K562 (cell line): ENCODE measurements around the gene PPM1F. TPM values are rescaled to one million over a fixed set of nuclear protein-coding genes. Genes with fewer than 3 reads are reported as not detected.

Source experiments
- GTF2F1 ChIP-seq: IDR thresholded peaks from 2 replicates; pipeline ENCODE4 v1.6.1; 2011; ENCODE audit warnings: low read depth, low read length, improper control_type of control experiment
- HDGF ChIP-seq: fragments of 450-650 bp; IDR thresholded peaks from 2 replicates; pipeline ENCODE4 v1.6.1; 2016
- HNRNPLL ChIP-seq: fragments of 200-400 bp; formaldehyde crosslinking; IDR thresholded peaks from 2 replicates; pipeline ENCODE4 v1.6.1; 2017; ENCODE audit warnings: low read length, low read depth, mild to moderate bottlenecking; ENCODE audit not compliant: poor library complexity, severe bottlenecking
- HOXB6 ChIP-seq: fragments of 250-450 bp; sonication (Bioruptor Pico); IDR thresholded peaks from 2 replicates; pipeline ENCODE4 v1.5.1; 2022; ENCODE audit warnings: mild to moderate bottlenecking, borderline replicate concordance
- KLF13 ChIP-seq: fragments of 450-650 bp; IDR thresholded peaks from 2 replicates; pipeline ENCODE4 v1.6.1; 2016; ENCODE audit warnings: missing genetic modification characterization, low read depth, mild to moderate bottlenecking, missing compliant biosample characterization, moderate library complexity, borderline replicate concordance
- RAD21 ChIP-seq, 2 experiments: fragments of 250-450 bp in 1 of 2; fragments of 450-650 bp in 1 of 2; sonication (Bioruptor Pico) in 1 of 2; formaldehyde crosslinking in 1 of 2; IDR thresholded peaks in 1 of 2; conservative IDR thresholded peaks in 1 of 2; 2 replicates each; pipeline versions ENCODE4 v1.4.0 to v1.8.0; 2020 to 2022; ENCODE audit warnings: mild to moderate bottlenecking in 2 of 2, moderate library complexity in 1 of 2
- RCOR1 ChIP-seq, 2 experiments: IDR thresholded peaks; 2 replicates each; pipeline ENCODE4 v1.6.1; 2012; ENCODE audit warnings: low read depth in 2 of 2, low read length in 2 of 2, borderline replicate concordance in 1 of 2, improper control_type of control experiment in 1 of 2
- SMARCA5 ChIP-seq: fragments of 450-650 bp; IDR thresholded peaks from 2 replicates; pipeline ENCODE4 v1.6.1; 2016
- TEAD1 ChIP-seq, 2 experiments: fragments of 450-650 bp in 1 of 2; sonication (generic) in 1 of 2; formaldehyde crosslinking; IDR thresholded peaks; 2 replicates each; pipeline versions ENCODE4 v1.4.0 to v1.8.0; 2020 to 2022; ENCODE audit warnings: mild to moderate bottlenecking in 2 of 2, missing genetic modification reagents in 1 of 2
- ZNF644 ChIP-seq: fragments of 200-800 bp; sonication (Bioruptor generic); IDR thresholded peaks from 2 replicates; pipeline ENCODE4 v1.6.1; 2016; ENCODE audit warnings: low read depth, missing genetic modification characterization, missing compliant biosample characterization
- polyA plus RNA-seq, 8 experiments: library from polyadenylated mRNA; depleted of rRNA in 4 of 8; stranded (reverse) in 5 of 8; unstranded in 3 of 8; fragments of >200 nt; fragmentation: Nextera tagmentation in 2 of 8; fragmentation: Illumina TruSeq in 1 of 8; extraction: Ambion mirVana in 2 of 8; extraction: Trizol in 1 of 8; gene quantifications; 2 replicates each; pipeline versions ENCODE4 v1.2.1 to v1.2.3, GENCODE V29; 2011 to 2014; ENCODE audit warnings: inconsistent platforms in 1 of 8, missing spikeins in 1 of 8
- total RNA-seq, 7 experiments: library from RNA; depleted of rRNA in 6 of 7; stranded (reverse); fragments of >200 nt in 6 of 7; fragmentation: Illumina TruSeq in 2 of 7; extraction: Trizol in 2 of 7; gene quantifications; 2 replicates each; pipeline versions ENCODE4 v1.2.1 to v1.2.3, GENCODE V29; 2011 to 2021; ENCODE audit warnings: low replicate concordance in 1 of 7
- TF ChIP-seq, protein P1 (sequence below), 2 experiments: fragments of 150-350 bp in 1 of 2; IDR thresholded peaks; 2 replicates each; pipeline ENCODE4 v1.6.1; 2012 to 2016; ENCODE audit warnings: low read depth in 2 of 2, low read length in 2 of 2, mild to moderate bottlenecking in 1 of 2, moderate library complexity in 1 of 2
- TF ChIP-seq, protein P2 (sequence below), 2 experiments: fragments of 450-650 bp; IDR thresholded peaks; 2 replicates each; pipeline ENCODE4 v1.6.1; 2016; ENCODE audit warnings: mild to moderate bottlenecking in 2 of 2, borderline replicate concordance in 1 of 2, low read depth in 1 of 2, moderate library complexity in 1 of 2

The PPM1F gene
- total and polyA plus RNA-seq, 9 of the 15 experiments (the other 6 are each of a cell fraction or from before 2014, with no cell fraction given): 2.1 to 159 (median 64.0) TPM

DNA sequence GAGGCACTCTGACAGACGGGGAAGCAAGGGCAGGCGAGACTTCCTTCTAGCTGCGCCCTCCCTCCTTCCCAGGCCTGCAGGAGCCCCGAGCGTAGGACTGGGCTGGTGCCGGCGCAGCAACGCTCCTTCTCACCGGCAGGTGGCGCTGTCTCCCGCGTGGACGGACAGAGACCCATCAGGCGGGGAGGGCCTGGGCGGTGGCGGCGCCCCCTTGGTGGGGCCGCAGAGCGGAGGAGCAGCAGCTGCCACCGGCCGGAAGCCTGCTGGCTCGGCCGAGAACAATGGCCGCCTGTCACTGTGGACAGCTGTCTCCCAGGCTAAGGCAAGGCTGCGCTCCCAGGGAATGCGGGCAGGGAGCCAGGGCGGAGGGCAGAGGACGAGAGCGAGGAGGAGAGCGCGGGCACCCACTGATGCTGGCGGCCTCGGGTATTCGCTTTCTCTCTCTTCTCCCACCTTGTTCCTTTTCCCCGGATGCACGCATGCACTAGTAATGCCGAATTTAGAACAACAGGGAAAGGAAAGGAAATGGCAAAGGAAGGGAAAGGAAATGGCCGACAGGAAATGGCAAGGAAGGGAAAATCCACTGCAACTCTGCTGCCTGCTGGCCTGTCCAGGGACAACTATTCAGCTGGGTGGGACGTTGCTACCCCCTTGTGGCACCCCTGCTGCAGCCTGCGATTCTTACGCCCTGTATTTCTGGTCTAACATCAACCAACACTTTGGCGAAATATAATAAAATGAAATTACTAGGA, 14.4 kb downstream of the PPM1F start (continued):
- TF ChIP-seq, protein P1, sequence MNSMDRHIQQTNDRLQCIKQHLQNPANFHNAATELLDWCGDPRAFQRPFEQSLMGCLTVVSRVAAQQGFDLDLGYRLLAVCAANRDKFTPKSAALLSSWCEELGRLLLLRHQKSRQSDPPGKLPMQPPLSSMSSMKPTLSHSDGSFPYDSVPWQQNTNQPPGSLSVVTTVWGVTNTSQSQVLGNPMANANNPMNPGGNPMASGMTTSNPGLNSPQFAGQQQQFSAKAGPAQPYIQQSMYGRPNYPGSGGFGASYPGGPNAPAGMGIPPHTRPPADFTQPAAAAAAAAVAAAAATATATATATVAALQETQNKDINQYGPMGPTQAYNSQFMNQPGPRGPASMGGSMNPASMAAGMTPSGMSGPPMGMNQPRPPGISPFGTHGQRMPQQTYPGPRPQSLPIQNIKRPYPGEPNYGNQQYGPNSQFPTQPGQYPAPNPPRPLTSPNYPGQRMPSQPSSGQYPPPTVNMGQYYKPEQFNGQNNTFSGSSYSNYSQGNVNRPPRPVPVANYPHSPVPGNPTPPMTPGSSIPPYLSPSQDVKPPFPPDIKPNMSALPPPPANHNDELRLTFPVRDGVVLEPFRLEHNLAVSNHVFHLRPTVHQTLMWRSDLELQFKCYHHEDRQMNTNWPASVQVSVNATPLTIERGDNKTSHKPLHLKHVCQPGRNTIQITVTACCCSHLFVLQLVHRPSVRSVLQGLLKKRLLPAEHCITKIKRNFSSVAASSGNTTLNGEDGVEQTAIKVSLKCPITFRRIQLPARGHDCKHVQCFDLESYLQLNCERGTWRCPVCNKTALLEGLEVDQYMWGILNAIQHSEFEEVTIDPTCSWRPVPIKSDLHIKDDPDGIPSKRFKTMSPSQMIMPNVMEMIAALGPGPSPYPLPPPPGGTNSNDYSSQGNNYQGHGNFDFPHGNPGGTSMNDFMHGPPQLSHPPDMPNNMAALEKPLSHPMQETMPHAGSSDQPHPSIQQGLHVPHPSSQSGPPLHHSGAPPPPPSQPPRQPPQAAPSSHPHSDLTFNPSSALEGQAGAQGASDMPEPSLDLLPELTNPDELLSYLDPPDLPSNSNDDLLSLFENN (IDR thresholded peaks at IDR 0.05; ENCODE audit: low read depth in 2 of 2, low read length in 2 of 2): peak; percentile 79 to 92; a peak in 3 of 4 replicates
- no peak for TF ChIP-seq RAD21 (CRISPR knock-in tag; conservative IDR thresholded peaks at IDR 0.05 in 1 of 2, IDR thresholded peaks at IDR 0.05 in 1 of 2)
- no peak for TF ChIP-seq SMARCA5
- peak; percentile 91 to 99 for TF ChIP-seq RCOR1 (IDR thresholded peaks at IDR 0.05; ENCODE audit: borderline replicate concordance in 1 of 2, low read depth in 2 of 2, low read length in 2 of 2)
- TF ChIP-seq HOXB6 (CRISPR knock-in tag): no peak
- peak; percentile 91 for TF ChIP-seq GTF2F1
- peak; percentile 96 for TF ChIP-seq KLF13 (tag)
- TF ChIP-seq TEAD1 (CRISPR knock-in tag; IDR thresholded peaks at IDR 0.05): no peak
- no peak for TF ChIP-seq HDGF
- no peak for TF ChIP-seq HNRNPLL
- TF ChIP-seq ZNF644: no peak
- TF ChIP-seq, protein P2, sequence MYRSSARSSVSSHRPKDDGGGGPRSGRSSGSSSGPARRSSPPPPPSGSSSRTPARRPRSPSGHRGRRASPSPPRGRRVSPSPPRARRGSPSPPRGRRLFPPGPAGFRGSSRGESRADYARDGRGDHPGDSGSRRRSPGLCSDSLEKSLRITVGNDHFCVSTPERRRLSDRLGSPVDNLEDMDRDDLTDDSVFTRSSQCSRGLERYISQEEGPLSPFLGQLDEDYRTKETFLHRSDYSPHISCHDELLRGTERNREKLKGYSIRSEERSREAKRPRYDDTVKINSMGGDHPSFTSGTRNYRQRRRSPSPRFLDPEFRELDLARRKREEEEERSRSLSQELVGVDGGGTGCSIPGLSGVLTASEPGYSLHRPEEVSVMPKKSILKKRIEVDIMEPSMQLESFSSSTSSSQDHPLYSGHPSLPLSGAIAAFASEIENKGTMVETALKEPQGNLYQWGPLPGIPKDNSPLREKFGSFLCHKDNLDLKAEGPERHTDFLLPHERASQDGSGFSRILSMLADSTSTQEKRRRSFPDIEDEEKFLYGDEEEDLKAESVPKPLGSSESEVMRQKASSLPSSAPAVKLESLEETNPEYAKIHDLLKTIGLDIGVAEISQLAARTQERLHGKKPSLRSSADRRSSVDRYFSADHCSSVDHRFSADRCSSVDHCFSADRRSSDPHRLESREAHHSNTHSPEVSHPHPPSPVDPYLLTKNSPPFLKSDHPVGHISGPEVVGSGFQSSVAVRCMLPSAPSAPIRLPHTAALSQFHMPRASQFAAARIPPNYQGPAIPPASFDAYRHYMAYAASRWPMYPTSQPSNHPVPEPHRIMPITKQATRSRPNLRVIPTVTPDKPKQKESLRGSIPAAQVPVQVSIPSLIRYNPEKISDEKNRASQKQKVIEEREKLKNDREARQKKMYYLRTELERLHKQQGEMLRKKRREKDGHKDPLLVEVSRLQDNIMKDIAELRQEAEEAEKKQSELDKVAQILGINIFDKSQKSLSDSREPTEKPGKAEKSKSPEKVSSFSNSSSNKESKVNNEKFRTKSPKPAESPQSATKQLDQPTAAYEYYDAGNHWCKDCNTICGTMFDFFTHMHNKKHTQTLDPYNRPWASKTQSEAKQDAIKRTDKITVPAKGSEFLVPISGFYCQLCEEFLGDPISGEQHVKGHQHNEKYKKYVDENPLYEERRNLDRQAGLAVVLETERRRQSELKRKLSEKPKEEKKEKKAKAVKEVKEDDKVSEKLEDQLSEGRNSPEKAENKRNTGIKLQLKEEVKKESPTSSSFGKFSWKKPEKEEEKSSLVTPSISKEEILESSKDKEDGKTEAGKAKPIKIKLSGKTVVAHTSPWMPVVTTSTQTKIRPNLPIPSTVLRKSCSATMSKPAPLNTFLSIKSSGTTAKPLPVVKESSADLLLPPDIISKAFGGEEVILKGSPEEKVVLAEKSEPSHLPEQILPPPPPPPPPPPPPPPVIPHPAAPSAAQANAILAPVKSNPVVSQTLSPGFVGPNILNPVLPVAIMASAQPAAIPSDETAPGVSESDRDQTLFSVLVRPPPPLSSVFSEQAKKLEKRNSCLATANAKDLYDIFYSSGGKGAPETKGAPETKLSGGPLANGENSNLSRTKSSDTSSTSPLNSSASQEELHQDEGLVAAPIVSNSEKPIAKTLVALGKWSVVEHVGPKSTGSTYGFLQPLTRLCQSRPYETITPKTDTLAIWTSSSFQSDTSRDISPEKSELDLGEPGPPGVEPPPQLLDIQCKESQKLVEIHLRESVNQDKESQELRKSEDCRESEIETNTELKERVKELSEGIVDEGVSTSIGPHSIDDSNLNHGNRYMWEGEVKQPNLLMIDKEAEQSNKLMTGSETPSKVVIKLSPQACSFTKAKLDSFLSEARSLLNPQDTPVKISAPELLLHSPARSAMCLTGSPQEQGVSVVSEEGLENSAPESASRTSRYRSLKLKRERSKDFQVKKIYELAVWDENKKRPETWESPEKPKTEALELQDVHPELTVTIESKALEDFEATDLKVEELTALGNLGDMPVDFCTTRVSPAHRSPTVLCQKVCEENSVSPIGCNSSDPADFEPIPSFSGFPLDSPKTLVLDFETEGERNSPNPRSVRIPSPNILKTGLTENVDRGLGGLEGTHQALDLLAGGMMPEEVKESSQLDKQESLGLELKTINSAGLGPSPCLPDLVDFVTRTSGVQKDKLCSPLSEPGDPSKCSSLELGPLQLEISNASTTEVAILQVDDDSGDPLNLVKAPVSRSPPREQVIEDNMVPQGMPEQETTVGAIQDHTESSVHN (IDR thresholded peaks at IDR 0.05; ENCODE audit: borderline replicate concordance in 1 of 2, low read depth in 1 of 2): no peak
